GM18870 (cell line): ENCODE results near the gene ARHGAP8.
"Not testable (repeated sequence)": the region's sequence is repeated elsewhere in the genome, so short reads cannot be mapped to it uniquely, and the experiment has no call there.

Experiments used
- ATAC-seq: cut with Tn5 transposase; IDR thresholded peaks from one replicate; pipeline ENCODE4 v1.9.1; 2021; ENCODE audit warnings: moderate library complexity; ENCODE audit not compliant: unreplicated experiment

Gene ARHGAP8

GRCh38 chr22:44799946-44800634, 47.7 kb downstream of the ARHGAP8 start:
- ATAC-seq = not testable (repeated sequence)

DNA sequence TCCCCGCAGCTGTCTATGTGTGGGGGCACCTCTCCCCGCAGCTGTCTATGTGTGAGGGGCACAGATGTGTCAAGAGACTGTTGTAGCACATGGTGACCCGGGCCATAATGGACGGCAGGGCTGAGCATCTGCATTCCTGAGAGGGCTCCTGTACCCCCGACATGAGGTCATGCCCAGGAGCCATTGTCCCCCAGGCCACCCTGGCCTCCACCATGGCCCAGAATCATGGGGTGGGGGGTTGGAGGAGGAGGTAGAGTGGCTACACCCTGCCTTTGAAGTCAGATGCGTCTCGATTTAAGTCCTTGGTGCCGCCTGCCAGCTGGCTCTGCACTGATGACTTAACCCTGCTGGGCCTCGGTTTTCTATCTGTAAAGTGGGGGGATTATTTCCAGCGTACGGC, 49.1 kb downstream of the ARHGAP8 start:
- no peak for ATAC-seq

DNA sequence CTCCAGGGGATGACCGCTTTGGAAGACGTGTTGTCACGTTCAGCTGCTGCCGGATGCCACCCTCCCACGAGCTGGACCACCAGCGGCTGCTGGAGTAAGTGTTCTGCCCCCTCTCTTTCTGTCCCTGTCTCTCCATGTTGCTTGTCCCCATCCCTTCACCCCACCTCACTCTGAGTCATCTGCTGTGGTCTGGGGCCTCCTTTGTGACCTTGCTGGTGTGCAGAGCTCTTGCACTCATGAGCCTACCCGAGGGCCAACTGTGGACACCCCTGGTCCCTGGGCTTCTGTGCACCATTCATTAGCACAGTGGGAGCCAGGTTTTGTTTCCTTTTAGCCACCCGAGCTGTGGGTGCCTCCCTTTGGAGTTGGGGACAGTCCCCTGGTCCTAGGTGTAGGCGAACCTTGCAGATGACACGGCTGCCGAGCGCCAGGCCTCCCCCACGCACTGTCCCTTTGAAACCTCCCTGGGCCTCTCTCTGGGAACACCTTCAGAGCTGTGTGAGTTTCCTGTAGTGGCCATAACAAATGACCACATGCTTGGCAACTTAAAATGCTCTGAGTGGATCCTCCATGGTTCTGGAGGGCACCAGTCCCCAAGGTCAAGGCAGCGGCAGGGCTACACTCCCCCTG, 49.8 kb downstream of the ARHGAP8 start:
- ATAC-seq = no peak

DNA sequence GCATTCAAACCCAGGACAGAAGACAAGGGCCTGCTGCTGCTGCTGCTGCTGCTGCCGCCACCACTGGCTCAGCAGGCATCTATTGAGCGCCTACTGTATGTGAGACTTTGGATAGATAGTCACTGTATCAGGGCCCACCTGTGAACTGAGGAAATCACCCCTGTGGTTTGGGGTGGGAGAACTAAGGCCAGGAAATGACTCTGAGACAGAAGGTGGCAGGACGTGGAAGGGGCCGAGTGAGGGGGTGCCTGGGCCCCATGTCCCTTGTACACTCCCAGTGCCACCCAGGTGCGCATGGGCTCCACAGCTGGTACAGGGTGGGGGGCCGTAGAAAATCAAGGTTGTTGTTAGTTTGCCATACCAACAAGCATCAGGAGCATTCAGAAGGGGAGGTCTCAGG, 50.6 kb downstream of the ARHGAP8 start:
- no peak for ATAC-seq

DNA sequence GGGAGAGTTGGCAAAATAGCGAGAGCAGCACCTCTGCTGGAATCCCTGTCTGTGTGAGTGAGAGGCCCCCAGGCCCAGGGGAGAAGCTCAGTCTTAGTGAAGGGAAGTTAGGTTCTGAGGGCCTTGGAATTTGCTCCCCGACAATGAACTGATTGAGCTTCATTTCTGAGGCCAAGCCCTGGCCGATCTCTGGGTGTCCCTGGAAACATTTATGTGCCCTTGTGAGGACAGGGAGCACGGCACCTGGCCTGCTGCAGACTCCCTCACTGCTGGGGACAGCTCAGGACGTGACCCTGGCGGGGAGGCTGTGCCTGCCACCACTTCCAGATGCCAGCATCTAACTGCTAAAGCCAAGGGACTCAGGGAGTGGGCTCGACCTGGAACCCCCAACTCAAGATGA, 52.0 kb downstream of the ARHGAP8 start:
- no peak for ATAC-seq

DNA sequence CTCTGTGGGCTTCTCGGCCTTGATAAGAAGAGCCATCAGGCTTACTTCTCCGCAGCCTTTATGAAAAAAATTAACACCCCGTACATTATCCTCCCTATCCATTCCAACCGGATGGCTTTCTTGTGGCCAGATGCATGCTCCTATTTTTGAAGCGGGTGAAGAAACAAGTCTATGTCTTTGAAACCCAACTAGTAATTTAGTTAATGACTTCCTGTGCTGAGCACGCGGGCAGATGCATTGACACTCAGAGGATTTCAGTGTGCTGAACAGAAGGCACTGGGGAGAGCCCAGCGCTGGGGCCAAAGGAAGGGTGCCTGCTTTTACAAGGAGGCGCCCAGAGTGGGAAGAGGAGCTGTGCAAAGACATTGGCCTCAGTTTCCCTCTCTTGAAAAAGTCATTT, 53.3 kb downstream of the ARHGAP8 start:
- ATAC-seq = no peak

DNA sequence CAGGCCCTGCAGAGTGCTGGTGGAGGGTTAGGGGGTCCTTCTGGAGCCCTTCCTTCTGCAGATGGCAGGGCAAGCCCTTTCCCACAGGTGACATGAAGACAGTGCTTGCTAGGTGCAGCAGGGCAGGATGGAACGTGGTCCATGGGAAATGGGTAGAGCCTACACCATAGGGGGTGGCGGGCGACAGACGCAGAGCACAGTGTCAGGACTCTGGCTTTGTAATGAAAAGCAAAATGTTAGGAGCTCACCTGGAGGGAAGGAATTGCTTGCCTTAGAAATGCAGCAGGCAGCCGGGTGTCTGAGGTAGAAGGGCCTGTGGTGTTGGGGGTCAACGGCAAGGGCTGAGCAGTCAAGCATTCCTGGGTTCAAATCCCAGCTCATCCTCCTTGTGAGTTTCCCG, 54.9 kb downstream of the ARHGAP8 start:
- no peak for ATAC-seq

DNA sequence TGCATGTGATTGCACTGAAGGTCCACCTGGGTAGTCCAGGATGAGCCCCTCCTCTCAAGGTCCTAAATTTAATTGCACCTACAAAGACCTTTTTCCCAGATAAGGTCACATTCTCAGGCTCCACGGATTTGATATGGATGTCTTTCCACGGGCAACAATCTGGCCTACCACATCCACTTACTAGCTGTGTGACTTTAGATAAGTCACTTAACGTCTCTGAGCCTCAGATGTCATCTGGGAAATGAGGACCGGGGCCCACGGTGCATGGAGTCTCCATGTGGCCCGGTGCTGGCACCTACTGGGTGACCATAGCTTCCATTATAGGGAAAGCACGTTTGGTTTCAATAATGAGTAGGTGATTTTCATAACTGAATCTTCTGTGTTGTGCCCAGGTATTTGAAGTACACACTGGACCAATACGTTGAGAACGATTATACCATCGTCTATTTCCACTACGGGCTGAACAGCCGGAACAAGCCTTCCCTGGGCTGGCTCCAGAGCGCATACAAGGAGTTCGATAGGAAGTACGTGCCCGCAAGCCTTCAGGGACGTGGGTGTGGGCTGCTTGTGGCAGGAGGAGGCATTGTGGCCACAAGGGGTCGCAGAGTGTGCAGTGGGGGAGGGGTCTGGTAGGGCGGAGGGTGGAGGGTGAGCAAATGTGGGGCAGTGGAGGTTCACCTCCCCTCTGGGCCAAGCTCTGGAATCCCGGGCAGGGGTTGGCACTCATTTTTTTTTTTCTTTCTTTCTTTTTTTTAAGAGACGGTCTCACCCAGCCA, 55.7 kb downstream of the ARHGAP8 start:
- no peak for ATAC-seq

- ATAC-seq = no peak
Measured at GRCh38 chr22:44809456-44809855, 57.1 kb downstream of the ARHGAP8 start.

DNA sequence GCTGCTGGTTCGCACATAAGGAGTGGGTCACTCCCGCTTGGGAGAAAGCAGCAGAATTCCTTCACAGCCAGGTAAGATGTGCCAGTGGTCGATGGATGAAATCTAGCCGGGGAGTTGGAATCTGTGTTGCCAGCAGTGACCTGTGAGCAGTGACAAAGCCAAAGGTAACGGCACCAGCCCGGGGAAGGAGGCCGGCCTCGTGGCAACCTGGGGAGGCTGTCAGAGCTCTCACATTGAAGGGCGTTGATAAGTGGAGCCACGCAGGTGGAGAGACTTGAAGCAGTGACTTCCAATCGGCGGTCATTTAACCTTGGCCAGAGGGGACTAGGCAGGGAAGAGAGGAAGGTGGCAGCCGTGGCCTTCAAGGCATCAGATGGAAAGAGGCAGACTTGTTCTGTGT, 58.8 kb downstream of the ARHGAP8 start:
- no peak for ATAC-seq

DNA sequence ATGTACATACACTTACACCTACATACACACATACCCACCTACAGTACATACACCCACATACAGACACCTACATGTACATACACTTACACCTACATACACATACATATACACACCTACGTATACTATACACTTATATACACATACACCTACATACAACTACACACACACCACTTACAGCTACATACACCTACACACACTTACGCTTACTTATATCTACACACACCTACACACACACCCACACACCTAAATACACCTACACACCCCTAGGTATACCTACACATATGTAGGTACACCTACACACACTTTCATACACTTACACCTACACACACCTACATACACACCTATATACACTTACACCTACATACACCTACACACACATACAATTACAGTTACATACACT, 61.0 kb downstream of the ARHGAP8 start:
- ATAC-seq = no peak

- ATAC-seq = no peak
Measured at GRCh38 chr22:44814266-44815098, 62.1 kb downstream of the ARHGAP8 start.

- ATAC-seq = no peak
Measured at GRCh38 chr22:44815099-44816070, 63.0 kb downstream of the ARHGAP8 start.

- ATAC-seq = no peak
Measured at GRCh38 chr22:44816141-44816540, 63.8 kb downstream of the ARHGAP8 start.

DNA sequence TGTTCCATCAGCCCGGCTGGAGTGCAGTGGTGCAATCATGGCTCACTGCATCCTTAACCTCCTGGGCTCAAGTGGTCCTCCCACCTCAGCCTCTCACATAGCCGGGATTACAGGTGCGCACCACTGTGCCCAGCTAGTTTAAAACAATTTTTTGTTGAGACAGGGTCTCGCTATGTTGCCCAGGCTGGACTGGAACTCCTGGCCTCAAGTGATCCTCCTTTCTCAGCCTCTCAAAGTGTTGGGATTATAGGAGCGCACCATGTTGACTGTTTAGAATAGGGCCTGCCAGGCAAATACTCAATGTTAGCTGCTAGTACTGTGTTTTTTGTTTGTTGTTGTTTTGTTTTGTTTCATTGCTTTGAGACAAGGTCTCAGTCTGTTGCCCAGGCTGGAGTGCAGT, 66.4 kb downstream of the ARHGAP8 start:
- ATAC-seq = no peak

GRCh38 chr22:44819966-44820631, 67.7 kb downstream of the ARHGAP8 start:
- no peak for ATAC-seq

- no peak for ATAC-seq
Measured at GRCh38 chr22:44821741-44822475, 69.5 kb downstream of the ARHGAP8 start.

DNA sequence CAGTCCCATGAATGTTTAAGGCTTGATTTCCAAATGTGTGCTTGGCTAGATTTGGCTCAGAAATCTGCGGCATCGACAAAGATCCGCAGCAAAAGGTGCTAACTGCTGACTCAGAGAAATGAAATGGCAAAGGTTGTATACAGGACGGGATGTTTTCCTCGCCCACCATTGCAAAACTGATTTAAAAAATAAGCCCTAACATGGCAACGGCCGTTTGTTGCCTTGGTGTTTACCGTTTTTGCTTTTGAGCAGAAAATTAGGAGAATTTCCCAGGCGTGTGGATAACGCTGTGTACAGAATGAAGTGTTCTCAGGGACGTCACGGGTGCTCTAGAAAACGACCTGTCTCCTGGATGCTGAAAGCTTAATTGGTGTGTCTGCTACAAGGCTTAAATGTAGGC, 70.2 kb downstream of the ARHGAP8 start:
- no peak for ATAC-seq

DNA sequence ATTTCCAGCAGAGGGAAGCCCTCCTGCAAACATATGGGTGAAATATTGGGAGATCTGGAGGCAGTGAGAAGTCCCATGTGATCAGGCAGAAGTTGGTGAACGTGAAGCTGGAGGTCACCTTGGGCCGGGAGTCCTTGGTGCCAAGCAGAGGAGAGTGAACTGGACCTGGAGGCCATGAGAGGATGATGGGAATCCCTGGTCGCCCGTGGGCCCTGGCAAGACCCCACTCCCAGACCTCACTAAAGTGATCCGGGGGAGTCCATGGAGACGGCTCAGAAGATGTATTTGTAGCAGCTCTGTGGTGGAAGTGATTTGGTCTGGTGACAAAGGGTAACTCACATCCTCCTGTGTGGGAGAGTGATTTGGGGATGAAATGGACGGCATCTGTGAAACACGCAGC, 71.0 kb downstream of the ARHGAP8 start:
- no peak for ATAC-seq
